SU-DHL-6 (cell line): ENCODE results near the gene RAP1GAP2.
"Not testable (repeated sequence)": the region's sequence is repeated elsewhere in the genome, so short reads cannot be mapped to it uniquely, and the experiment has no call there.

ENCODE experiments used
- EZH2phosphoT487 ChIP-seq: fragments of 200-600 bp; sonication (generic), shearing (Covaris generic); conservative IDR thresholded peaks from 2 replicates; pipeline ENCODE4 v1.6.1; 2018; ENCODE audit warnings: mild to moderate bottlenecking, antibody characterized with exemption, low read length, moderate library complexity, mixed read lengths
- TF ChIP-seq, protein P1 (sequence below): fragments of 200-600 bp; sonication (generic); IDR thresholded peaks from one replicate; pipeline ENCODE4 v1.5.1; 2017; ENCODE audit warnings: antibody characterized with exemption, mild to moderate bottlenecking, low read length, moderate library complexity; ENCODE audit not compliant: insufficient read depth, poor library complexity, severe bottlenecking

DNA sequence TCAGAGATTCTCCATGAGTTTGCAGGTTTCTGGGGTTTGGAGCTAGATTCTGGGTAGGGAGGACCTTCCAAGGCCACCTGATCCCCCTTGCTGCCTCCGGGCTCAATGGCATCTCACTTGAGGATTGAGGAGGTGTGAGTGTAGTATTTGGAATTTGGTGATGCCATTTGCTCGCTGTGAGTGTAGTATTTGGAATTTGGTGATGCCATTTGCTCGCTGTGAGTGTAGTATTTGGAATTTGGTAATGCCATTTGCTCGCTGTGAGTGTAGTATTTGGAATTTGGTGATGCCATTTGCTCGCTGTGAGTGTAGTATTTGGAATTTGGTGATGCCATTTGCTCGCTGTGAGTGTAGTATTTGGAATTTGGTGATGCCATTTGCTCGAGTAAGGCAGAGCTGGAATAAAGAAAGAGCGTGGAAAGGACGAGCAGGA is 202.2 kb downstream of the RAP1GAP2 start:
- TF ChIP-seq, protein P1, sequence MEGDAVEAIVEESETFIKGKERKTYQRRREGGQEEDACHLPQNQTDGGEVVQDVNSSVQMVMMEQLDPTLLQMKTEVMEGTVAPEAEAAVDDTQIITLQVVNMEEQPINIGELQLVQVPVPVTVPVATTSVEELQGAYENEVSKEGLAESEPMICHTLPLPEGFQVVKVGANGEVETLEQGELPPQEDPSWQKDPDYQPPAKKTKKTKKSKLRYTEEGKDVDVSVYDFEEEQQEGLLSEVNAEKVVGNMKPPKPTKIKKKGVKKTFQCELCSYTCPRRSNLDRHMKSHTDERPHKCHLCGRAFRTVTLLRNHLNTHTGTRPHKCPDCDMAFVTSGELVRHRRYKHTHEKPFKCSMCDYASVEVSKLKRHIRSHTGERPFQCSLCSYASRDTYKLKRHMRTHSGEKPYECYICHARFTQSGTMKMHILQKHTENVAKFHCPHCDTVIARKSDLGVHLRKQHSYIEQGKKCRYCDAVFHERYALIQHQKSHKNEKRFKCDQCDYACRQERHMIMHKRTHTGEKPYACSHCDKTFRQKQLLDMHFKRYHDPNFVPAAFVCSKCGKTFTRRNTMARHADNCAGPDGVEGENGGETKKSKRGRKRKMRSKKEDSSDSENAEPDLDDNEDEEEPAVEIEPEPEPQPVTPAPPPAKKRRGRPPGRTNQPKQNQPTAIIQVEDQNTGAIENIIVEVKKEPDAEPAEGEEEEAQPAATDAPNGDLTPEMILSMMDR: not testable (repeated sequence)
- not testable (repeated sequence) for TF ChIP-seq EZH2phosphoT487
